GM18526 (cell line): Measurements from ENCODE around the gene MRC1.

ENCODE experiments used
- POLR2A ChIP-seq: IDR thresholded peaks from 3 replicates; pipeline ENCODE4 v1.6.1; 2011; ENCODE audit not compliant: insufficient read length; ENCODE audit errors: extremely low read depth

Gene MRC1

DNA sequence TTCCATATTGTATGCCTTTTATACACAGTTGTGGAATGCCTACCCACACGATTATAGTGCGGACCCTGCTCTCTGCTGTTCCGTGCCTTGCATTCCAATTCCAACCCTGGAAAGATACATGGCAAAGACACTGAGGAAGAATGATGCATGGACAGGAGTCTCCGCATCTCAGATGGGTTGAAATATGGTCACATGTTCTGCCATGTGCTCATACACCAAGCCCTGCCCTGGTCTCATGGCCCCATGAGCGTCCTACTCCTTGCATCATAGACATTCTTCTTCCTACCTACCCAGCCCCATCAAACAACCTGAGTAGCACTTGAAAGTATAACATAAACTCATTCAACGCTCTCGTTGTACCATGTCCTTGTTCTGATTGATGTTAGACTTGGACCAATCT is 148.9 kb downstream of the MRC1 start:
- no peak for TF ChIP-seq POLR2A

DNA sequence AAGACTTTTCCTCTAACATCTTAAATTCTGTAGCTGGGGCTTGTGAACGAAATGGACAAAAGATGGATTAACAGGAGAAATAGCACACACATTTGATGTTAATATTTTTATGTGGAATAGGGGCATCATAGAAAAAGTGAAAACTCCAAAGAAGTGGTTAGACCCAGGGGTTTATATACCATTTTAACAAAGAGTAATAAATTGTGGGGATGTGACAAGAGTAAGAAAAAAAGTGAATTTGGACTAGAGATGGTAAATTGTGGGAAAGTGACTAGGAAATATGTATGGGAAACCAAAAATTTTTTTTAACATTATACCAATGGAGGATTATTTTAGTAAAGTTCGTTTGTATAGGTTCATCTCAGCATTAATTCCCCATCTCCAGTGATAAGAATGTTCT is 150.7 kb downstream of the MRC1 start:
- TF ChIP-seq POLR2A = no peak
